CD14-positive monocyte (primary cell): ENCODE measurements around the gene GALNTL6. TPM values are rescaled to one million over a fixed set of nuclear protein-coding genes. Genes with fewer than 3 reads are reported as not detected.

Experiments
- DNase-seq, 3 donors: peaks; one replicate each; pipeline ENCODE4 v3.0.0-alpha.2; 2011 to 2022
- H2AFZ ChIP-seq: 2 replicates; pipeline ENCODE4 v1.6.0; 2012; ENCODE audit warnings: mild to moderate bottlenecking, low read depth, low read length, inconsistent platforms; ENCODE audit not compliant: insufficient read depth, poor library complexity, severe bottlenecking
- H3K27ac ChIP-seq, 2 donors: 1 replicate in 1 of 2; 2 replicates in 1 of 2; pipeline ENCODE4 v1.5.1; 2012 to 2013; ENCODE audit warnings: low read length in 2 of 2, control low read depth in 1 of 2, inconsistent platforms in 1 of 2, low read depth in 1 of 2, mild to moderate bottlenecking in 1 of 2
- H3K27me3 ChIP-seq, 2 donors: one replicate each; pipeline versions ENCODE4 v1.6.0 to v1.6.1; 2011 to 2013; ENCODE audit warnings: low read length in 2 of 2; ENCODE audit not compliant: control insufficient read depth in 2 of 2, insufficient read depth in 2 of 2
- H3K36me3 ChIP-seq, 2 donors: replicated peaks in 1 of 2; 1 replicate in 1 of 2; 2 replicates in 1 of 2; pipeline versions ENCODE4 v1.5.1 to v1.6.1; 2012 to 2013; ENCODE audit warnings: low read length in 2 of 2, control low read depth in 1 of 2, inconsistent platforms in 1 of 2, mild to moderate bottlenecking in 1 of 2; ENCODE audit not compliant: insufficient read depth in 2 of 2, control insufficient read depth in 1 of 2
- H3K4me1 ChIP-seq, 2 donors: 1 replicate in 1 of 2; 2 replicates in 1 of 2; pipeline versions ENCODE4 v1.5.1 to v1.6.1; 2012 to 2013; ENCODE audit warnings: low read length in 2 of 2, control low read depth in 1 of 2, inconsistent platforms in 1 of 2, mild to moderate bottlenecking in 1 of 2, moderate library complexity in 1 of 2; ENCODE audit not compliant: insufficient read depth in 2 of 2, control insufficient read depth in 1 of 2
- H3K4me2 ChIP-seq: replicated peaks from 2 replicates; pipeline ENCODE3; 2012; ENCODE audit warnings: low read length, moderate library complexity, mild to moderate bottlenecking; ENCODE audit not compliant: poor library complexity, severe bottlenecking; ENCODE audit errors: extremely low read depth
- H3K4me3 ChIP-seq, 3 experiments: fragments of 200-600 bp in 1 of 3; sonication (generic) in 1 of 3; replicated peaks in 1 of 3; 1 replicate in 2 of 3; 2 replicates in 1 of 3; pipeline ENCODE4 v1.5.1; 2011 to 2013; ENCODE audit warnings: low read length in 3 of 3, mild to moderate bottlenecking in 3 of 3, control low read depth in 2 of 3, low read depth in 2 of 3, inconsistent platforms in 1 of 3, moderate library complexity in 1 of 3
- H3K79me2 ChIP-seq: 2 replicates; pipeline ENCODE4 v1.6.0; 2012; ENCODE audit warnings: mild to moderate bottlenecking, control low read depth, inconsistent platforms, low read length, moderate library complexity; ENCODE audit not compliant: insufficient read depth
- H3K9ac ChIP-seq: 2 replicates; pipeline ENCODE4 v1.6.0; 2017; ENCODE audit warnings: low read length, mild to moderate bottlenecking; ENCODE audit not compliant: insufficient read depth, poor library complexity, severe bottlenecking
- H3K9me3 ChIP-seq, 2 donors: replicated peaks in 1 of 2; 1 replicate in 1 of 2; 2 replicates in 1 of 2; pipeline versions ENCODE4 v1.5.1 to v1.6.1; 2012 to 2013; ENCODE audit warnings: low read length in 2 of 2, control low read depth in 1 of 2; ENCODE audit not compliant: control insufficient read depth in 1 of 2, insufficient read depth in 1 of 2
- H4K20me1 ChIP-seq: 2 replicates; pipeline ENCODE4 v1.6.0; 2012; ENCODE audit warnings: mild to moderate bottlenecking, low read length, control low read depth, moderate library complexity; ENCODE audit not compliant: insufficient read depth
- H3K27ac Mint-ChIP-seq, 7 donors: one replicate each; pipeline ENCODE4 v1.8.0; 2020; ENCODE audit warnings: mild to moderate bottlenecking in 7 of 7, mixed read lengths in 7 of 7, moderate library complexity in 6 of 7, inconsistent platforms in 2 of 7
- H3K27me3 Mint-ChIP-seq, 3 donors: one replicate each; pipeline ENCODE4 v1.8.0; 2021 to 2022; ENCODE audit warnings: low read depth in 3 of 3, mild to moderate bottlenecking in 3 of 3, mixed read lengths in 3 of 3, moderate library complexity in 3 of 3, inconsistent platforms in 1 of 3
- H3K36me3 Mint-ChIP-seq, 2 donors: one replicate each; pipeline ENCODE4 v1.8.0; 2020; ENCODE audit warnings: mixed read lengths in 2 of 2, inconsistent platforms in 1 of 2, mild to moderate bottlenecking in 1 of 2
- H3K4me1 Mint-ChIP-seq: one replicate; pipeline ENCODE4 v1.8.0; 2020; ENCODE audit warnings: mild to moderate bottlenecking, mixed read lengths
- H3K4me3 Mint-ChIP-seq, 2 donors: one replicate each; pipeline ENCODE4 v1.8.0; 2020; ENCODE audit warnings: mild to moderate bottlenecking in 2 of 2, mixed read lengths in 2 of 2, moderate library complexity in 1 of 2
- H3K9me3 Mint-ChIP-seq, 7 donors: one replicate each; pipeline ENCODE4 v1.8.0; 2020 to 2022; ENCODE audit warnings: mixed read lengths in 7 of 7, mild to moderate bottlenecking in 6 of 7, moderate library complexity in 6 of 7, inconsistent platforms in 2 of 7
- WGBS: methylation state at CpG from one replicate; pipeline ENCODE4 v1.1.5; 2013; ENCODE audit warnings: missing lambda C conversion rate; ENCODE audit not compliant: insufficient coverage; 5-methylcytosine and 5-hydroxymethylcytosine counted together
- intact Hi-C, 2 donors: fragments of 100-400 bp; cut with micrococcal nuclease; formaldehyde crosslinking; loops; one replicate each; pipeline versions ENCODE4 v1.15.0 to v1.15.1; 2023
- polyA plus RNA-seq, 3 donors: library from polyadenylated mRNA; depleted of rRNA in 1 of 3; unstranded in 2 of 3; stranded (reverse) in 1 of 3; fragments of 300-500 nt in 2 of 3; fragments of >200 nt in 1 of 3; fragmentation: Illumina TruSeq in 2 of 3; gene quantifications; 1 replicate in 2 of 3; 2 replicates in 1 of 3; pipeline ENCODE4 v1.2.3, GENCODE V29; 2012 to 2021
- TF ChIP-seq, protein P1 (sequence below): fragments of 200-600 bp; IDR thresholded peaks from one replicate; pipeline ENCODE4 v1.8.0; 2022; ENCODE audit warnings: antibody characterized with exemption, mild to moderate bottlenecking

GALNTL6 gene
- polyA plus RNA-seq, 3 donors: 0.05 TPM; not detected in 2

DNA sequence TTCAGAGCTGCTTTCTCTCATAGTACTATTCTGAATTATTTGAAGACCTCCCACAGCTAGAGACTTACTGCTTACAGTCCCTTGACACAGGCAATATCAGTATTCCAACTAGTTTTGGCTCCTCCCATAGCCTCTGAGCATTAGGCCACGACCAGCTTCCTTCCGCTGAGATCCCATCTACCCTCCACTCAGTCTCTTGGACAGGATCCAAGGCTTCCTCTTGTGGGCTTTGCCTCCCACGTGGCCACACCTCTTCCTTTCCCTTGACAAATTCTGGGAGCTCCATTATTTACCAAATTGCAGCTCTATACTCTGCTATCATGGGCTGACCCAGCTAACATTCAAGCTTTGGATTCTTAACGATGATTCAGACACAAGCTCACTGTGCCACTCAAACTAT, 885.1 kb downstream of the GALNTL6 start:
- Mint-ChIP-seq H3K4me1 (no peaks in the 10 kb centered on the region), H3K27me3 (peaks cover 0 to 2% (median 0%) of the 10 kb centered on the region in 3 donors), H3K9me3 (peaks cover 0 to 7% (median 3%) of the 10 kb centered on the region in 7 donors), H3K36me3 (no peaks in the 10 kb centered on the region), H3K27ac (no peak overlapping the region), H3K4me3 (no peak overlapping the region)
- H3K4me1 ChIP-seq: no peaks in the 10 kb centered on the region
- DNase-seq: no peak
- no peak overlapping the region for H3K27ac ChIP-seq
- no peaks in the 10 kb centered on the region for H4K20me1 ChIP-seq
- H3K4me3 ChIP-seq: no peak overlapping the region
- WGBS: 0% methylated on average over 3 of the region's 4 CpGs
- H3K4me2 ChIP-seq: no peak overlapping the region
- H3K9ac ChIP-seq: no peak overlapping the region
- no peaks in the 10 kb centered on the region for H3K27me3 ChIP-seq
- H3K9me3 ChIP-seq: peaks cover 0 to 4% of the 10 kb centered on the region in 2 donors
- no peaks in the 10 kb centered on the region for H3K36me3 ChIP-seq
- no peaks in the 10 kb centered on the region for H3K79me2 ChIP-seq
- H2AFZ ChIP-seq: no peak overlapping the region
- TF ChIP-seq, protein P1, sequence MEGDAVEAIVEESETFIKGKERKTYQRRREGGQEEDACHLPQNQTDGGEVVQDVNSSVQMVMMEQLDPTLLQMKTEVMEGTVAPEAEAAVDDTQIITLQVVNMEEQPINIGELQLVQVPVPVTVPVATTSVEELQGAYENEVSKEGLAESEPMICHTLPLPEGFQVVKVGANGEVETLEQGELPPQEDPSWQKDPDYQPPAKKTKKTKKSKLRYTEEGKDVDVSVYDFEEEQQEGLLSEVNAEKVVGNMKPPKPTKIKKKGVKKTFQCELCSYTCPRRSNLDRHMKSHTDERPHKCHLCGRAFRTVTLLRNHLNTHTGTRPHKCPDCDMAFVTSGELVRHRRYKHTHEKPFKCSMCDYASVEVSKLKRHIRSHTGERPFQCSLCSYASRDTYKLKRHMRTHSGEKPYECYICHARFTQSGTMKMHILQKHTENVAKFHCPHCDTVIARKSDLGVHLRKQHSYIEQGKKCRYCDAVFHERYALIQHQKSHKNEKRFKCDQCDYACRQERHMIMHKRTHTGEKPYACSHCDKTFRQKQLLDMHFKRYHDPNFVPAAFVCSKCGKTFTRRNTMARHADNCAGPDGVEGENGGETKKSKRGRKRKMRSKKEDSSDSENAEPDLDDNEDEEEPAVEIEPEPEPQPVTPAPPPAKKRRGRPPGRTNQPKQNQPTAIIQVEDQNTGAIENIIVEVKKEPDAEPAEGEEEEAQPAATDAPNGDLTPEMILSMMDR: no peak
- intact Hi-C loops: no loop called here

DNA sequence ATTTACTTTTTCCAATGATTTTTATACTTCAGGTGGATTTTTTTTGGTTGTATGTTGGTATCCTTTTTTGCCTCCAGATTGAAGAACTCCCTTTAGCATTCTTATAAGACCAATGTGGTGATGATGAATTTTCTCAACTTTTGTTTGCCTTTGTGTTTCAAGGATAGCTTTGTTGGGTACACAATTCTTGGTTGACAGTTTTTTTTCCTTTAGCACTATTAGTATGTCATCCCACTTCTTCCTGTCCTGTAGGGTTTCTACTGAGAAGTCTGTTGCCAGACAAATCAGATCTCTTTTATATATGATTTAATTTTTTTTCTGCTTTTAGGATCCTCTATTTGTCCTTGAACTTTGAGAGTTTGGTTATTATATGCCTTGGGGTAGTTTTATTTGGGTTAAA, 892.4 kb downstream of the GALNTL6 start:
- intact Hi-C loops: no loop called here
- H3K4me1 Mint-ChIP-seq: no peaks in the 10 kb centered on the region
- H3K4me3 ChIP-seq: no peak overlapping the region
- H3K27ac ChIP-seq: no peak overlapping the region
- H3K36me3 ChIP-seq: no peaks in the 10 kb centered on the region
- peaks cover 0 to 2% (median 0%) of the 10 kb centered on the region in 3 donors for H3K27me3 Mint-ChIP-seq
- no peak overlapping the region for H3K9ac ChIP-seq
- H3K27ac Mint-ChIP-seq: no peak overlapping the region
- no peaks in the 10 kb centered on the region for H3K4me1 ChIP-seq
- no peak overlapping the region for H3K4me3 Mint-ChIP-seq
- no peaks in the 10 kb centered on the region for H4K20me1 ChIP-seq
- peaks cover 12 to 27% (median 17%) of the 10 kb centered on the region in 7 donors for H3K9me3 Mint-ChIP-seq
- no peaks in the 10 kb centered on the region for H3K36me3 Mint-ChIP-seq
- TF ChIP-seq, protein P1: no peak
- H2AFZ ChIP-seq: no peak overlapping the region
- H3K9me3 ChIP-seq: peaks cover 8 to 18% of the 10 kb centered on the region in 2 donors
- H3K4me2 ChIP-seq: no peak overlapping the region
- DNase-seq: no peak
- no peaks in the 10 kb centered on the region for H3K27me3 ChIP-seq
- H3K79me2 ChIP-seq: no peaks in the 10 kb centered on the region
